SK-N-SH treated with all-trans-retinoic acid at 6 μM for 48 hours (cell line): ENCODE data around the gene TNP2.

Experiments
- ATAC-seq: fragments of 200-7000 bp; cut with Tn5 transposase; 3 replicates; pipeline ENCODE4 v1.9.1; 2020; ENCODE audit warnings: mild to moderate bottlenecking, moderate library complexity
- ARNTL ChIP-seq: fragments of 450-650 bp; formaldehyde crosslinking; IDR thresholded peaks from 2 replicates; pipeline ENCODE4 v1.5.0; 2020; ENCODE audit warnings: low read depth, mild to moderate bottlenecking, moderate library complexity, borderline replicate concordance
- BACH2 ChIP-seq: fragments of 250-450 bp; sonication (Bioruptor Pico); IDR thresholded peaks from 2 replicates; pipeline ENCODE4 v1.9.0; 2021; ENCODE audit warnings: mild to moderate bottlenecking, borderline replicate concordance
- CREB5 ChIP-seq: fragments of 250-450 bp; sonication (Bioruptor Pico); IDR thresholded peaks from 2 replicates; pipeline ENCODE4 v1.5.1; 2020; ENCODE audit warnings: low read depth, mild to moderate bottlenecking, moderate library complexity
- CSDC2 ChIP-seq: fragments of 250-450 bp; sonication (Bioruptor Pico); IDR thresholded peaks from 2 replicates; pipeline ENCODE4 v1.5.0; 2020; ENCODE audit warnings: mild to moderate bottlenecking, moderate library complexity
- CSRNP3 ChIP-seq: fragments of 250-450 bp; sonication (Bioruptor Pico); IDR thresholded peaks from 2 replicates; pipeline ENCODE4 v1.5.1; 2021; ENCODE audit warnings: mild to moderate bottlenecking, moderate library complexity
- ESRRG ChIP-seq: fragments of 250-450 bp; sonication (Bioruptor Pico); IDR thresholded peaks from 2 replicates; pipeline ENCODE4 v1.6.1; 2021; ENCODE audit warnings: mild to moderate bottlenecking
- ISL1 ChIP-seq: fragments of 250-450 bp; sonication (Bioruptor Pico); IDR thresholded peaks from 2 replicates; pipeline ENCODE4 v2.1.2; 2022; ENCODE audit warnings: mild to moderate bottlenecking, moderate library complexity
- OSR1 ChIP-seq: fragments of 250-450 bp; sonication (Bioruptor Pico); IDR thresholded peaks from 2 replicates; pipeline ENCODE4 v1.8.0; 2022; ENCODE audit warnings: moderate library complexity, mild to moderate bottlenecking, inconsistent platforms
- PATZ1 ChIP-seq: fragments of 250-450 bp; sonication (Bioruptor Pico); IDR thresholded peaks from 2 replicates; pipeline ENCODE4 v1.8.0; 2020; ENCODE audit warnings: mild to moderate bottlenecking, moderate library complexity, borderline replicate concordance
- POU6F1 ChIP-seq: fragments of 250-450 bp; sonication (Bioruptor Pico); IDR thresholded peaks from 2 replicates; pipeline ENCODE4 v1.8.0; 2021; ENCODE audit warnings: low read depth, mild to moderate bottlenecking, moderate library complexity, borderline replicate concordance
- RARB ChIP-seq: fragments of 250-450 bp; sonication (Bioruptor Pico); IDR thresholded peaks from 2 replicates; pipeline ENCODE4 v1.8.0; 2021; ENCODE audit warnings: mild to moderate bottlenecking, moderate library complexity
- SNAI2 ChIP-seq: fragments of 250-450 bp; sonication (Bioruptor Pico); IDR thresholded peaks from 2 replicates; pipeline ENCODE4 v1.5.0; 2020; ENCODE audit warnings: mild to moderate bottlenecking, moderate library complexity
- TCF4 ChIP-seq: fragments of 250-450 bp; sonication (Bioruptor Pico); IDR thresholded peaks from 2 replicates; pipeline ENCODE4 v1.8.0; 2021; ENCODE audit warnings: mild to moderate bottlenecking, moderate library complexity, borderline replicate concordance
- TOX ChIP-seq: fragments of 250-450 bp; sonication (Bioruptor Pico); IDR thresholded peaks from 2 replicates; pipeline ENCODE4 v1.8.0; 2021; ENCODE audit warnings: mild to moderate bottlenecking, moderate library complexity, borderline replicate concordance
- TSHZ2 ChIP-seq: fragments of 250-450 bp; sonication (Bioruptor Pico); IDR thresholded peaks from 2 replicates; pipeline ENCODE4 v1.5.0; 2020; ENCODE audit warnings: mild to moderate bottlenecking, moderate library complexity
- ZC3H10 ChIP-seq: fragments of 250-450 bp; sonication (Bioruptor Pico); IDR thresholded peaks from 2 replicates; pipeline ENCODE4 v1.5.1; 2021; ENCODE audit warnings: mild to moderate bottlenecking, moderate library complexity
- ZFP3 ChIP-seq: fragments of 250-450 bp; sonication (Bioruptor Pico); IDR thresholded peaks from 2 replicates; pipeline ENCODE4 v1.5.0; 2020; ENCODE audit warnings: mild to moderate bottlenecking, moderate library complexity
- ZFP30 ChIP-seq: fragments of 450-650 bp; formaldehyde crosslinking; IDR thresholded peaks from 2 replicates; pipeline ENCODE4 v1.5.0; 2022; ENCODE audit warnings: mild to moderate bottlenecking, moderate library complexity
- ZNF565 ChIP-seq: fragments of 450-650 bp; formaldehyde crosslinking; conservative IDR thresholded peaks from 2 replicates; pipeline ENCODE4 v1.5.0; 2020; ENCODE audit warnings: low read depth, mild to moderate bottlenecking, moderate library complexity
- ZNF70 ChIP-seq: fragments of 450-650 bp; formaldehyde crosslinking; IDR thresholded peaks from 2 replicates; pipeline ENCODE4 v1.5.0; 2020; ENCODE audit warnings: mild to moderate bottlenecking, moderate library complexity

The TNP2 gene

GRCh38 chr16:11241480-11242204 lies 27.5 kb downstream of the TNP2 start:
- no peak for ATAC-seq
- no peak for TF ChIP-seq ARNTL (CRISPR knock-in tag)
- no peak for TF ChIP-seq ZNF565
- no peak for TF ChIP-seq RARB (CRISPR knock-in tag)
- TF ChIP-seq TSHZ2 (CRISPR knock-in tag) = no peak
- no peak for TF ChIP-seq ZFP30
- no peak for TF ChIP-seq TCF4 (CRISPR knock-in tag)
- no peak for TF ChIP-seq OSR1 (CRISPR knock-in tag)
- no peak for TF ChIP-seq PATZ1
- no peak for TF ChIP-seq ZC3H10 (CRISPR knock-in tag)
- TF ChIP-seq, all 23 proteins: peak for 0

GRCh38 chr16:11240636-11241473 lies 28.3 kb downstream of the TNP2 start:
- ATAC-seq = 0 out of 3 replicates have a peak, but pooled peaks have one; percentile 20
- TF ChIP-seq CREB5 (CRISPR knock-in tag) (no peak), ZFP3 (no peak), PATZ1 (no peak), TOX (no peak), BACH2 (CRISPR knock-in tag) (no peak), ZC3H10 (CRISPR knock-in tag) (no peak), ESRRG (CRISPR knock-in tag) (no peak), RARB (CRISPR knock-in tag) (no peak), CSDC2 (CRISPR knock-in tag) (no peak), TSHZ2 (CRISPR knock-in tag) (no peak), ZNF70 (CRISPR knock-in tag) (no peak), OSR1 (CRISPR knock-in tag) (no peak), ARNTL (CRISPR knock-in tag) (no peak), POU6F1 (CRISPR knock-in tag) (no peak), SNAI2 (CRISPR knock-in tag) (no peak), CSRNP3 (no peak), ISL1 (CRISPR knock-in tag) (no peak), ZNF565 (no peak), TCF4 (CRISPR knock-in tag) (no peak)
